GM19351 (cell line): ENCODE results near the gene EHBP1L1.

ENCODE experiments used
- ATAC-seq: cut with Tn5 transposase; IDR thresholded peaks from one replicate; pipeline ENCODE4 v1.9.1; 2021; ENCODE audit warnings: mild to moderate bottlenecking, moderate library complexity; ENCODE audit not compliant: unreplicated experiment

The EHBP1L1 gene

GRCh38 chr11:65592858-65593517 is 17.1 kb downstream of the EHBP1L1 start:
- no peak for ATAC-seq

- ATAC-seq: no peak
Observed at GRCh38 chr11:65593518-65594414, 17.9 kb downstream of the EHBP1L1 start.

GRCh38 chr11:65595131-65595530 is 19.3 kb downstream of the EHBP1L1 start:
- ATAC-seq: no peak

GRCh38 chr11:65595543-65596281 is 19.9 kb downstream of the EHBP1L1 start, which contains the start of gene KCNK7:
TSS of gene KCNK7 (minus strand) at chr11:65595800. CDS start at chr11:65595772, 28 bp downstream.
- no peak for ATAC-seq

GRCh38 chr11:65596520-65596919 is 20.7 kb downstream of the EHBP1L1 start:
- no peak for ATAC-seq

- ATAC-seq: no peak
Observed at GRCh38 chr11:65598258-65598699, 22.4 kb downstream of the EHBP1L1 start.

GRCh38 chr11:65599216-65599954 is 23.5 kb downstream of the EHBP1L1 start:
- ATAC-seq: no peak

GRCh38 chr11:65599955-65600246 is 24.0 kb downstream of the EHBP1L1 start:
- ATAC-seq: no peak

GRCh38 chr11:65604258-65604657 is 28.4 kb downstream of the EHBP1L1 start:
- ATAC-seq: no peak

- ATAC-seq: no peak
Observed at GRCh38 chr11:65606876-65607613, 31.2 kb downstream of the EHBP1L1 start.

GRCh38 chr11:65607614-65608426 is 32.0 kb downstream of the EHBP1L1 start:
- ATAC-seq: no peak

GRCh38 chr11:65609229-65609628 is 33.4 kb downstream of the EHBP1L1 start:
- ATAC-seq: no peak

- no peak for ATAC-seq
Observed at GRCh38 chr11:65609665-65610064, 33.8 kb downstream of the EHBP1L1 start.

- no peak for ATAC-seq
Observed at GRCh38 chr11:65610404-65610803, 34.6 kb downstream of the EHBP1L1 start.

- ATAC-seq: no peak
Observed at GRCh38 chr11:65611028-65611757, 35.3 kb downstream of the EHBP1L1 start.

GRCh38 chr11:65611758-65612603 is 36.1 kb downstream of the EHBP1L1 start:
- ATAC-seq: no peak

GRCh38 chr11:65612691-65613090 is 36.8 kb downstream of the EHBP1L1 start:
- no peak for ATAC-seq
